ENCODE data around the gene QSOX2. TPM values are rescaled to one million over a fixed set of nuclear protein-coding genes. Genes with fewer than 3 reads are reported as not detected.

QSOX2 gene
- total RNA-seq, 1 donor from 2014 or later = 15.6 TPM

DNA sequence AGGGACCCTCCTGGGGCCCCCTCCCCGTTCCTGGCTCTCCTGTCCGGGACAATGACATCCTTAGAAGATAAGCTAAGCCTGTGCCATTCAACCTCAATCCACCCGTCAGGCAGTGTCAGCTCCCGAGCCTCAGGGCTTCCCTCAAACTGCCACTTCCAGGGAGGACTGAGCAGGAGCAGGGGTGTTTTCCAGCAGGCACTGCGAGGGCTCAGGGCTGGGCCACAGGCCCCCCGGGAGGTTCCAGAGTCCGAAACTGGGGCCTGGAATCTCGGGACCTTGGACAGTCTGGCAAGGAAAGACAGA is 66.9 kb downstream of the QSOX2 start:
- intact Hi-C loops (cut with micrococcal nuclease) = no loop called here

DNA sequence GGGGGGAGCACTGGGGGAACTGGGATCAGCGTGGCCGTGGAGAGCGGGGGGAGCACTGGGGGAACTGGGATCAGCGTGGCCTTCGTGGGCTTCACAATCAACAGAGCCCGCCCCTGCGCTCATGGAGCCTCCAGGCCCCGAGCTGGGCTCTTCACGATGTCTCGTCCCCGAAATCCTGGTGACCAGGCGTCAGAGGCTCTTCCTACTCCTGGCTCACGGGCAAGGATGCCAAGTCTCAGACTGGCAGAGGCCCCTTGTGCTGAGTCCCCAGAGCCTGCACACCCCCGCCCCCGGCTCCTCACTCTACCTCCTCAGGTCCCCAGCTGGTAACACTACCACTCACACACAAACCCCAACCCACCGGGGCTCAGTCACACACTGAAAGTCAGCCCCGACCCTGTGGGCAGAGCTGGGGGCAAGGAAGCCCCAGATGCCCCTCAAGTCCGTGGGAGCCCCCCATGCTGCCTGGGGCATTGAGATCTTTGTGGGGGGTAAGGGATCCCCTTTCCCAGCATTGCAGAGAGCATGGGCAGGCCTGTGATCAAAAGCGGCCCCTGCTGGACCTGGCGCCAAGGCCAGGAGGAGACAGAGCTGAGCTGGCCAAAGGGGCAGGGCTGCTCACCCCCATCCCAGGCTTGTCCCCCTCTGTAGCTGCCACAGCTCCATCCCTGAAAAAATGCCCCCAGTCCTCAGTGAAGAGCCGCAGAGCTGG is 67.4 kb downstream of the QSOX2 start:
- intact Hi-C loops (cut with micrococcal nuclease) = no loop called here

DNA sequence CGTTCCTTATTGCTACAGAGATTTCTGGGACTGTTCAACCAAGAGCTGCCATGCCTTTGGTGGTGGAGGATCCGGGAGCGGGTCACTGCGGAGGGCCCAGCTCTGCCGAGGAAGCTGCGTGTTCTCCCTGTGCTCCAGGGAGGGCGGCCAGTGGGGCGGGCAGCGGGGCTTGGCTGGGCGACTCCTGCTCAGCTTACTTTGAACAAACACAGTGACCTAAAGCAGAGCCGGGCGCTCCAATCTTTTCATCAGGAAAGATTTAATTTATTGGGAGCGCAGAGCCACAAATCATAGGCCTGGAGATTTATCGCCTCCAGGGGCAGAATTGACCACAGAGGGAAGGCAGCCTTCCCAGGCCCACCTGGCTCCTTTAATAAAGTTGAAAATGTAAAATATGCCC is 68.4 kb downstream of the QSOX2 start:
- intact Hi-C loops (cut with micrococcal nuclease) = no loop called here

DNA sequence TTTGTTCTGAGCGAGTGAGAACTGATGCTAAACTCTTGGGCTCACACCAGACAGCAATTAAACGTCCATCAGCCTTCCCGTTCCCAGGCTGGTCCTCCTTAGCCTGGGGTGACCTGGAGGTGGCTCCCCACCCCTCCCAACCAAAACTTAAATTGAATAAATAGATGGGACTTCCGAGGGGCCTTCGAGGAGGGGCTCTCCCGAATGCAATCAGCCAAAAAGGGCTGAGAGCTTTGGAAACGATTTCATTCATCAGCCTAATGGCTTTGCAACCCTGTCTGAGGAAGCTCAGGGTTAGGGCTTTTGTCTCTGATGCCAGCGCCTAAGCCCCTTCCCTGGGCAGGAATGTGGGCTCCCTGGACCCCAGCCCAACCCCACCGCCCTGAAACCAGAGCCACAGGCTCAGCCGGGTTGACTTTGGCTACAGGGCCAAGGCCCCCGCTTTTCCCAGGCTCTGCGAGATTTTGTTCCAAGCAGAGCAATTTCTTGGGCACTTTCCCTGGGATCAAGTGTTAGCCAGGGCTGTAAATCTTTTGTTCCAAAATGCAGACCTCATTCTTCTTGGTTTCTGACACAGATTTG is 69.9 kb downstream of the QSOX2 start:
- intact Hi-C loops (cut with micrococcal nuclease) = no loop called here

DNA sequence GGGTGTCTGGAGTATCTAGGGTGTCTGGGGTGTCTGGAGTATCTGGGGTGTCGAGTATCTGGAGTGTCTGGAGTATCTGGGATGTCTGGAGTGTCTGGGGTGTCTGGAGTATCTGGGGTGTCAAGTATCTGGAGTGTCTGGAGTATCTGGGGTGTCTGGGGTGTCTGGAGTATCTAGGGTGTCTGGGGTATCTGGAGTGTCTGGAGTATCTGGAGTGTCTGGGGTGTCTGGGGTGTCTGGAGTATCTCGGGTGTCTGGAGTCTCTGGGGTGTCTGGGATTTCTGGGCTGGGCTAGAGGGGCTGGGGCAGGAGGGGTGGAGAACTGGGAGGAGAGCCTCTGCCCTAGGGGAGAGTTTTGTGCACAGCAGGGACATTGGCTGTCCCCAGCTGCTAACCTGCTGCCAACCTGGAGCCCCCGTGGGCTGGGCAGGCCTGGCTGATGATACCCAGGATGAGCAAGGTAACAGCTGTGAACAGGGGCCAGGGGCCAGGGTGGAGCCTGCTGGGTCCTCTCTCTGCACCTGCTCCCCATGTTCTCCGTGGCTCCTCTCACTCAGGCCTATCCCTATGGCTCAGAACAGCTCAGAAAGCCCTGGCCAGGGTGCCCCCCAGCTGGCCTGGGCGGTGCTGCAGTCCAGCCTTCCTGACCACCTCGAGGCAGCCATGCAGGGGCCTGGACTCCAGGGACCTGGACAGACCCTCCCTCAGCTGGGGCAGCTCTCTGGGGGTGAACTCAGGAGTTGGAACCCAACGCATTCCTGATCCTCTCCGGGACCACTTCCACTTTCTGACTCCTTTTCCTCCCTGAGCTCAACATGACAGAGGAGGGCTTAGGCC is 70.6 kb downstream of the QSOX2 start:
- intact Hi-C loops (cut with micrococcal nuclease) = no loop called here

DNA sequence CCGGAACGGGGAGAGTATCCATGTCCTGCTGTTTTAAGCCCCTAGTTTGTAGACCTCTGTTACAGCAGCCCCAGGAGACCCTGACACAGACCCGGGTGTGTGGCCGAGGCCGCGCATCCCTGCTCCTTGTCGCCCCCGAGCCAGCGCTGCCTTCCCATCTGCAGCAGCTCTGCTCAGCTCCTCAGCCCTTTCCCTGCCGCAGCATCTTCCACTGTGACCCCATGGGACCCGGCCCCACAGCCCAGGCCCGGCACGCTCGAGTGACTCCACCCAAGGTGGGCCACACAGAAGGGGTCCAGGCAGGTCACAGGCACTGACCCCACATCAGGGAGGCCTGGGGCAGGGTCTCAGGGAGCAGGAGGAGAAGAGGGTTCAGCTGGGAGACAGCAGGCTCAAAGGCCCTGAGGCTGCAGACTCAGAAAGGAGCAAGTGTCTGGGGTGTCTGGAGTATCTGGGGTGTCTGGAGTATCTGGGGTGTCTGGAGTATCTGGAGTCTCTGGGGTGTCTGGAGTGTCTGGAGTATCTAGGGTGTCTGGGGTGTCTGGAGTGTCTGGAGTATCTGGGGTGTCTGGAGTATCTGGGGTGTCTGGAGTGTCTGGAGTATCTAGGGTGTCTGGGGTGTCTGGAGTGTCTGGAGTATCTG is 71.8 kb downstream of the QSOX2 start:
- intact Hi-C loops (cut with micrococcal nuclease) = no loop called here

DNA sequence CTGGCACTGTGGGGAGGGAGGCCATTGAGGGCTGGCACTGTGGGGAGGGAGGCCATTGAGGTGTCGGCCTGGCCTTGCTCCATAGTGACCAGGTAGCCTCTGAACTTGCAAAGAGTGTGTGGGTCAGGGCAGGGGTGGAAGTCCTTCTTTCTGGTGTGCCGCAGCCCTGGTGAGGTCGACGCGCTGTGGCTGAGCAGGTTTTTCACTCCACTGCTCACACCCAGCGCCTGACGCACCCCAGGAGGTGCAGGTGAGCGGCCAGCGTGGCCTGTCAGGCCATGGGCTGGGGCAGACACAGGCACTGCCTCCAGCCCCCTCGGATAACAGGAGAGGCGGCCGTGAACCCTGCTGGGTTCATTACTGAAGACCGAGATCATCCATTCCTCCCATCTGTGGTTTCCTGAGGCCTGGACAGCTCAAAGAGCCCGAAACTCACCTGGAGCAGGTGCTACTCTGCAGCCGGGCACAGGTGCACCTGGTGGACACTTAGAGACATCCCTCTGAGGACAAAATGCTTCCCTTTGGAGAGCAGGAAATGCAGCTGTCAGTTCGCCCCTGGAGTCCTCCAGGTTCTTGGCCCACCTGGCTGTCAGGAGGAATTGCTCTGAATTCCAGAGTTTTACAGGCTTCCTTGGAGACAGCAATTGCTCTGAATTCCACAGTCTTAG is 73.1 kb downstream of the QSOX2 start:
- intact Hi-C loops (cut with micrococcal nuclease) = no loop called here

DNA sequence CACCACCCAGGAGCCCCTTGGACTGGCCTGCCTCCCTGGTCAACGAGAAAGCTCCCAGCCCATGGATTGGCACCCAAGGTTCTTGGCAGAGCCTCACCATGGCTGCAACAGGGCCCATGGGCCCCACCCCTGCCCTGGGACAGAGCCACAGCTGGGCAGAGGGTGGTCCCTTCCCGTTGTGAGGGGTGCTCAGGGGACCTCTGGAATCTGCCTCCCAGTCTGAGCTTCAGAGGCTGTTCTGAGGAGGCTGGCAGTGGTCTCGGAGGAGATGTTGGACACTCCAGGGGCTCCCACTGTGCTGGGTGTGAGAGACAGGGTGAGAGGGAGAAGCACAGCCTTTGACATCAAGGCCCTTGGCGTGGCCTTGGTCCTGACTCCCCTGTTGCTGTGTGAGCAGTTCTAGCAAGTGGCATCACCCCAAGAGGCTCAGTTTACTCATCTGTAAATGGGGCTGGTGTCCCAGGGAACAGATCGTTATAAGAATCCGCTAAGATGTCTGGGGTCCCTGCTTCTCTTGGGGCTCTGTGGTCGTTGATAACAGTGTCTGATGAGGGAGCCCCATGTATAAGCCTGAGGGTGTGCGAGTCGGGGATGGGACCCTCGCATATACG is 73.7 kb downstream of the QSOX2 start:
- intact Hi-C loops (cut with micrococcal nuclease) = no loop called here

DNA sequence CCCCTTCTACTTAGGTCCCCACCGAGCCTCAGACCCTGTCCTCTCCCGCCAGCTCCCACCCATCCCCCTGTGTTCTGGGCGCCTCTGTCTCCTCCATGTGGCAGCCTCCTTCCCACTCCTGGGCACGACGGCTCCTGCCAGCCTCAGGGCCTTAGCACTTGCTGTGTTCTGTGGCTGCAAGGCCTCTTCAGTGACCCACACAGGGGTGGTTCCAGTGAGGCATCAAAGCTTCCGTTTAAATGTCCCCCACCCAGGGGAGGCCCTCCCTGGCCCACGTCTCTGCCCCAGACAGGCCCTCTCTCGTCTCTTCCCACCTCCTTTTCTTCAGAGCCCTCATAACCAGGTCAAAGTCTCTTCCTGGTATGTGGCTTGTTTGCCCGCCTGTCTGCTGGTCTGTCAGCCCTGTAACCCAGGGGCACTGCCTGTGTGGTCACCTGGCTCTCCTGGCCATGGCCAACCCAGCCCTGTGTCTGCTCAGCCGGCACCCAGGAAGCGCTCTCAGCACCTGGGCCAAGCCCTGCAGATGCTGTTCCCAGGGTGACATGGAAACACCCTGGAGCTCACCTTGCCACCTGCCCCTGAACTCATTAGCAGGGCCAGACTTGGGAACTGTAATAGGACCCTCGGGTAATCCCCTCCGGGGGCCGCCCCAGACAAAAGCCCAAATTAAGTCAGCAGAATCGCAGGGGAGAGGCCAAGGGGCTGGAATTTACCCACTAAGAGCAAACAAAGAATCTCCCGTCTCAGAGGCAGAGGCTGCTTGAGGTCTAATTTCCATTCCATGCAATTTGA is 74.4 kb downstream of the QSOX2 start:
- intact Hi-C loops (cut with micrococcal nuclease) = no loop called here

DNA sequence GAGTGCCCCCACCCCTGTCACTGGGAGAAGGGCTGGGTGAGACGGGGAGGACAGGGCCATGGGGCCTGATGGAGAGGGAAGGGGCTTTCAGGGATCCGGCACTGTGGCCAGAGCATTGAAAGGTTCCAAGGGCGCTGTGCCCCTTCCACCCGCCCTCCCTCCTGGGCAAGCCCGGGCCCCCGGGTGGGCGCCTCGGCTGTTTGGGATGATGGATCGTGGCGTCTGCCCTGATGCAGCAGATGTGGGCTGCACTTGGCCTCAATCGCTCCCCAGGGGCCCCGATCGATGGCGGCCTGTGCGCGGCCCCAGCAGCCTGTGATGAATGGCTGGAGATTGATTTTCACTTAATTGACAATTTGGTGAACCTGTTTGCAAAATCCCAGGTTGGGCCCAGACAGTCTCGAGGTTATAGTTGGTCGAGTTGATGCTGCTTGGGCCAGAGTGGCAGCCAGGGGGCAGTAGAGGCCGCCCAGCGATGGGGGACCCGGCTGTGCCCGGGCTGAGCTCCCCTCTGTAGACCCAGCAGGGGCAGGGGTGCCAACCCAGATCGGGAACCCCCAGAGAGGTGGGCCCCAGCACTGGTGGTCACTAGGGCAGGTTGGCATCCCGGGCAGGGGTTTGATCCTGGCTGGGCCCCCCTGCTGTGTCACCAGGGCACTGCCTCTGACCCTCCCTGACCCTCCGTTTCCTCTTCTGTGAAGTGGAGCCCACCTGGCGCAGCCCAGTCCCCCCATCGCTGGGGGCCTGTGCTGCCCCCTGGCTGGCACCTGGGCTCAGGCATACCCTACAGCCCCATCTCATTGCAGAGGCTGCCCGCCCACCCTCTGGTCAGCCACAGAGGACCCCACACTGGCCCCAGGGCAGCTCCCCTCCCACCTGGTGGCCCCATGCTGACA is 75.4 kb downstream of the QSOX2 start:
- intact Hi-C loops (cut with micrococcal nuclease) = loop anchor here (1.0 kb wide), 1 partner anchor 113 kb away; no protein-coding TSS in a partner anchor

DNA sequence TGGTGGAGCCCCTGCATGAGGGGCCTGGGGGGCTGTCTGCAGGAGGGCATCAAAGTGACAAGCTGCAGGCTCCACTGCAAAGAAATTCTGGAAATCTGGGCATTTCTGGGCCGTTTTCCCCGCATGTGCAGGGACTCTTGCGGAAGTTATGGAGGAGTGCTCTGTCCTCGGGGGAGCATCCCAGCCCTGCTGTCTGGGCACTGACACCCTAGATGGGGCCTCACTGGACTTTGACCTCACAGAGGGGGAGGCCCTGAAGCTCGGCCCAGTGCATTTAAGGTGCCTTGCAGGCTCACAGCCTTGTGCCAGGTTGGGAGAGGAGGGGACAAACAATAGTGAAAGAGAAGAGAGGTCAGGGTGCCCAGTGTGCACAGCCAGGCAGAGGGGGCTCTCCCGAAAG is 76.1 kb downstream of the QSOX2 start:
- intact Hi-C loops (cut with micrococcal nuclease) = no loop called here

DNA sequence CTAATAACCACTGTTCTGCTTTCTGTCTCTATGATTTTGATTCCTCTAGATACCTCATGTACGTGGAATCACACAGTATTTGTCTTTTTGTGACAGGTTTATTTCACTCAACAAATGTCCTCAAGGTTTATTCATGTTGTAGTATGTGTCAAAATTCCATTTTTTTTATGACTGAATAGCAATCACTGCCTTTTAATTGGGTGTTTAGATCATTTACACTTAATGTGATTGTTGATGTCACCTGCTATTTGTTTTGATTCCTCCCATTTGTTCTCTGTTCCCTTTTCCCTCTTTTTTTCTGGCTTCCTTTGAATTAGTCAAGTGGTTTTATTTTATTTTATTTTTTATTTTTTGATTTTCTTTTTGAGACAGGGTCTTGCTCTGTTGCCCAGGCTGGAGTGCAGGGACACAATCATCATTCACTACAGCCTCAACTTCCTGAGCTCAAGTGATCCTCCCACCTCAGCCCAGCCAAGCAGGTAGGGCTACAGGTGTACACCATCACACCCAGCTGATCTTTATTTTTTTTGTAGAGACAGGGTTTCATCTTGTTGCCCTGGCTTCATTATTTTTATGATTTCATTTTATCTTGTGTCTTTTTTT is 82.3 kb downstream of the QSOX2 start:
- intact Hi-C loops (cut with micrococcal nuclease) = no loop called here

DNA sequence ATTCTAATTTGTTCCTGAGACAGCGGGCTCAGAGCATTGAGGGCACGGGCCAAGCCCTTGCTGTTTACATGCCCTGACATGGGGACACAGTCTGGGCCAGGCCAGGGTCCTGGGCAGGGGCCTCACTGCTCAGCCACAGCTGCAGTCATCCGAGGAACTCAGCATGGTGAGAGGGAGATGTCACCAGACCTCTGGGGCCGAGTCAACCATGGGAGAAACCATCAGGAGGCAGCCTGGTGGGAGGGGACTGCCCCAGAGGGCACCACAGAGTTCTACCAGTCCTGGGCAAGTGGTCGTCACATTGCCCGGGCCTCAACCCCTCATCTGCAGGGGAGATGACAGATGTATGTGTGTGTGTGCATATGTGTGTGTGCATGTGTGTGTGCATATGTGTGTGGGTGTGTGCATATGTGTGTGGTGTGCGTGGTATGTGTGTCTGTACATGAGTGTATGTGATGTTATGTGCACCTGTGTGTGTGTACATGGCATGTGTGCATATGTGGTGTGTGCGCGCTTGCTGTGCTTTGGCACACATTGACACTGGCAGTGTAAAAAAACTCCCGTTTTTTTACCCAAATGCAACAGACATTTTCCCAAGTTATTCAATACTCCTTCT is 84.5 kb downstream of the QSOX2 start:
- intact Hi-C loops (cut with micrococcal nuclease) = no loop called here

DNA sequence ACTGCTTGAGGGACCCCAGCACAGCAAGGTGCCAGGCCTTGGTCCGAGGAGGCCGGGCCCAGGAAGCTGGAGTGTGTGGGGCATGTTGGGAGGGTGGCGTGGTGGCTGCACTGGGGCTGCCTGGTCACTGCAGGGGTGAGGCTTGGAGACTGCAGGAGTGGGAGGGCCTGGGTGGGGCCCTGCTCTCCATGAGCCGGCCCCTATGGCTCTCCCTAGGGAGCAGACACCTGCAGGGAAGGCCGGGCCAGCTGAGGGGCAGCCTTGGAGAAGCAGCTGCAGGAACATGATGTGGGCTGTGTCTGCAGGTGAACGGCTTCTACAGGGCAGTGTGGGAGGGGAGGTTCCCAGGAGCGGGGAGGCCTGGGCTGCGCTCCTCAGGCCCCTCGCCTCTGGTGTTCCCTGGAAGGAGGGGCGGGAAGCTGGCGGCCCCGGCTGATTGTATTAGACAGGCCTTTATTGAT is 85.2 kb downstream of the QSOX2 start:
- intact Hi-C loops (cut with micrococcal nuclease) = no loop called here

DNA sequence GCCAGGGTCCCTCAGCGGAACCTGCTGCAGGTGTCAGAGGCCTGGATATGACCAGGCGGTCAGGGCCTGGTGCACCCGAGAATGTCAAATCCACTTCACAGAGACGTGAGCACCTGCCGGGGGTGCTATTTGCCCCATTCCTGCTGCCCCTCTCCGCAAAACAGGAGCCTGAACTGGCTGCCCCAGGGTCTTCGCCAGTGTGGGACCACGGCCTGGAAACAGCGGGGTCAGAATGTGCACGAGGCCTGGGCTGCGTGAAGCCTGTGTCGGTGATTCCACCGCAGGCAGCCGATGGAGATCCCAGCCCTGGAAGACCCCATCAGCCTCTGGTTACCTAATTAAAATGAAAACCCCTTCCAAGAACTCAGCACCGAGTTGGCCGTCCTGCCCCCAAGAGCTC is 85.8 kb downstream of the QSOX2 start:
- intact Hi-C loops (cut with micrococcal nuclease) = no loop called here

DNA sequence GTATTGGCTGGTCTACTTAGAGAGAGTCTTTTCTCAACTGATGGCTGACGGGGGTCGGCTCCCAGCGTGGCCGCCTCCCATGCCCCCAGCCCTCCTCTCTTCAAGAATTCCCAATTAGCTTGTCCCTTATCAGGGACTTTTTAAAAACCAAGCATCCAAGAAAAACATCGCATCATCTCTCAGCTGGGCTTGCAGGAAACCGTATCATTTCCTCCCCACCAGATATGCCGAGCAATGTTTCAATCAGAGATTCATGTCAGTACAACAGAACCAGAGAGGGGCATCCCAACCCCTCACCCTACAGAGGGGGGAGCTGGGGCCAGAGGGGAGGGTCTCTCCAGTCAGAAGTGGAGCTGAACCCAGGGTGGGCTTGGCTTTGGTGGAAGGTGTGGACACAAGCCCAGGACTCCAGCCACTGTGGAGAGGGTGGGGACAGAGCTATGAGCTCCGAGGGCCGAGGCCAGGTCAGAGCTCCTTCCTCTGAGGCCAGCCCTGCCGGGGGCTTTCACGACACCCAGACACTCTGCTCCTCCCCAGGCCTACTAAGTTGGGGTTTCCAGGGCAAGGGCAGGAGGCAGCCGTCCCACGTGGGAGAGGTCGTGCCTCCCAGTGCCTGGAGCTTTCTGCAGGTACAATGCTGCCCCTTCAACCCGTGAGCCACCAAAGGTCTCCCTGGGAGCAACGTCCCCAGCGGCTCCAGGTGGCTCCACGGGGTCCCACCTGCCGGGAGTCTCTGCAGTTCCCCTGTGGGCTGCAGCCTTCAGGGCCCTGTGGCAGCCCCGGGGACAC is 87.9 kb downstream of the QSOX2 start:
- intact Hi-C loops (cut with micrococcal nuclease) = no loop called here

Measured in T-helper 2 cell treated with Interferon-gamma antibody and Interleukin-4, amounts not matched to agents 100 ng/mL and 5 ng/mL, for 36 hours (primary cell).